GM10248 (cell line): Measurements from ENCODE around the gene SMAD3.

Experiments used
- CTCF ChIA-PET: fragments of 300-600 bp; sonication (Branson Sonifier 250); formaldehyde crosslinking; extraction: SDS; loops from one replicate; lab custom pipeline; 2021; ENCODE audit warnings: antibody characterized with exemption; lab: Yijun Ruan, JAX
- POLR2A ChIA-PET: fragments of 350-650 bp; sonication (Branson Sonifier 250); formaldehyde crosslinking; extraction: SDS; loops from one replicate; lab custom pipeline; 2020; ENCODE audit warnings: antibody characterized with exemption; lab: Yijun Ruan, JAX
- DNase-seq: peaks from one replicate; pipeline ENCODE4 v3.0.0; 2012; ENCODE audit errors: extremely low spot score
- CTCF ChIP-seq: IDR thresholded peaks from 2 replicates; pipeline ENCODE4 v1.5.1; 2012; ENCODE audit warnings: mild to moderate bottlenecking, low read depth; ENCODE audit errors: extremely low read depth, missing control alignments, control extremely low read depth

Gene SMAD3

GRCh38 chr15:67100124-67100791 is 34.9 kb downstream of the SMAD3 start:
- ChIA-PET POLR2A (interaction anchor here (1.1 to 1.9 kb wide), 6 partner anchors 9 to 23 kb away, joined by 3 to 15 read pairs (median 6); no protein-coding TSS in a partner anchor), CTCF (interaction anchor here (1.2 to 3.7 kb wide), 10 partner anchors 9 to 31 kb away, joined by 3 to 22 read pairs (median 8); no protein-coding TSS in a partner anchor)
- no peak for TF ChIP-seq CTCF
- no peak for DNase-seq

DNA sequence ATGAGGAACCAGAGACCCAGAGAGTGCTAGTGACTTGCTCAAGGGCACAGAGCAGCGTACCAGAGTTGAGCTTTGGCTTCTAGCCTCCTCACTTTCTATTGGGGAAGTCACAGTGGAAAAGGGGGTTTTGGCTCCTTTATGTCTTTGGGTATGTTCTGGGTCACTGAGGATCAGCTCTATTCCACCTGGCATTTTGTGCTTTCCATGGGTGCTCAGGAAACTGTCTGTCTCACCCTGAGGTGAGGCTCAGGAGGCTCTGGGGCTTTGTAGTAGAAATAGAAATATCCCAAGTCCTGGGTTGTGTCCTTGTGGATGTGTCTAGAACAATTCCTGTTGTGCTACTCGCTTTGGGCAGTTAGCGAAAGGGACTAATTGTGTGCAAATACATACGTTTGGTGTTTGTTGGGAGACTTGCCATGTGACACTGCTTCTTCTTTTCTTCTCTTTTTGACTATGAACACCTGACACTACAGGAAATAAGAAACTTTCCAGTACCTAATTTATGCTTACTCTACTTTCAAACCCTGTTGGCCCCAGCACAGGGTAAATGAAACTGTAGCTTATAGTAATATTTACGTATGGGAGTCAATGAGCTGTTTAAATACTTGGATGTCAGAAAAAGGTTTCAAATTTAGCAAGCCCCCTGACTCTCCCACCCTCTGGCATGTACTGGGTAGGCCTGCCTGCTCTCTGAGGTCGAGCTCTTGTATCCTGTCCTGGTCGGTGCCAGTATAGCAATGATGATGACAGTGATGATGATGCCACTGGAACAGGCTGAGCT is 35.6 kb downstream of the SMAD3 start:
- no peak for TF ChIP-seq CTCF
- CTCF ChIA-PET: interaction anchor here (0.9 to 3.7 kb wide), 13 partner anchors 10 to 155 kb away, joined by 3 to 22 read pairs (median 7); partner anchors contain the start of gene SMAD3
- peak; percentile 65 for DNase-seq
- POLR2A ChIA-PET: interaction anchor here (0.9 to 1.9 kb wide), 9 partner anchors 9 to 40 kb away, joined by 3 to 15 read pairs (median 3); no protein-coding TSS in a partner anchor

DNA sequence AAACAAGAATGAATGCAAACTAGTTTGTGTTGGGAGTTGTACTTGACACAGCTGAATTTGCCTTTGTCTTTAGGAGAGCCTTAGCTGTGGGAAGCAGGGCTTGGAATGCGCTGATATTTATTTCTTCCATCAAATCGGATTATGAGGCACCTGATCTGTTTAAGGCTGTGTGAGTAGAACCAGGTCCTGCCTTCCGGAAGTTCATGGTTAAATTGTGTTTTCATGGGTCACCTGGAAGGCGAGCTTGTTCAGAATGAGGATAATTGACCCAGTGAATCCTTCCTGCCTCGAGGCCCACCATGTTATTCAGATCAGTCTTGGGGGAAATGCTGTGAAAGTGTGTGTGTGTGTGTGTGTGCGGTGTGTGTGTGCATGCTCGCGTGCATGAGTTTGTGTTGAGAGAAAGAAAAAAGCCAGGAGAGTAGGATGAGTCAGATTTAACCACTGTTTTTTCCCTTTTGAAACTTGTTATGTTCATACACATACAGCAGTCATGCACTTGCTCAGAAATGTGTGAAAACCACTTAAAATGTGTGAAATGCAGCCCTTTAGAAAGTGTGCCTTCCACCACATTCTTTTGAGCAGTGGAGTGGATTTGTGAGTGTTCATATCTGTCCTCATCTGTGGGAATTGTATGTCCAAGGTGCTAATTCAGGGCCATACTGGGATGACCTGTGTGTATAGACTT is 36.7 kb downstream of the SMAD3 start:
- no peak for TF ChIP-seq CTCF
- ChIA-PET POLR2A (interaction anchor here (1.0 to 1.9 kb wide), 7 partner anchors 8 to 36 kb away, joined by 3 to 15 read pairs (median 6); no protein-coding TSS in a partner anchor), CTCF (interaction anchor here (0.9 to 3.7 kb wide), 13 partner anchors 11 to 156 kb away, joined by 3 to 22 read pairs (median 7); partner anchors contain the start of gene SMAD3)
- DNase-seq: peak; percentile 65

DNA sequence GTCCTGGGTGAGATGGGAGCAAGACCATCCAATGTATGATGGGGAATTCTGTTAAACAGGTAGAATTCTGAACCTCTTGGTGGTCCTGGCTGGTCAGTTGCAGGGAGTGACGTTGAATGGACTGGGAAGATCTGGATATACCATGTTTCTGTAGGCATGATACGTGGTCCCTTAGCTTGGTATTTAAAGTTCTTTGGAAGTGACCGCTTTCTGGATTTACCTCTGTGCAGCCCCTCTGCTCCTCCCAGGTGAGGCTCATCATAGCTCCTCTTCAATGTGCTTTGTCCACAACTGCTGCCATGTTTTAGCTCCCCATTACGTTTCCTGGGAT is 37.2 kb downstream of the SMAD3 start:
- TF ChIP-seq CTCF: no peak
- POLR2A ChIA-PET: no interaction called here
- CTCF ChIA-PET: interaction anchor here (1.1 to 3.7 kb wide), 9 partner anchors 11 to 46 kb away, joined by 3 to 22 read pairs (median 5); partner anchors contain the start of gene SMAD3
- no peak for DNase-seq

DNA sequence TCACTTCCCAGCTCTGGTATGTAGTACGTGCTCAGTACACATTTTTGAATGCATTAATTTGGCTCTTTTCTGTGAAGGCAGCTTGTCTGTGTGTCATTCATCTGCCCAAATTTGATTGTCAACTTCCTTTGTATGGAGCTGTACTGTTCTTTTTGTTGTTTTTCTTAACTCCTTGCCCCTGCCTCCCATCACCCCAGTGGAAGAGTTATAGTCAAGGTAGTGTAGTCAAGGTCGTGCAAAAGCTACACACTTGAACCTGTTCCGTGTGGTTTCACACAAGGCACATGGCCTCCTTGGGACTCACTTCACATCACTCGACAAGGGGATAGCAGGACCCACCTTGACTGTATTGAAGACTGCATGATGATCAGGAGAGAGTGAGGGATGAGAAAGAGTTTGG is 37.6 kb downstream of the SMAD3 start:
- TF ChIP-seq CTCF: no peak
- ChIA-PET CTCF (interaction anchor here (1.0 to 3.7 kb wide), 8 partner anchors 11 to 45 kb away, joined by 3 to 22 read pairs (median 4); no protein-coding TSS in a partner anchor), POLR2A (no interaction called here)
- DNase-seq: no peak

DNA sequence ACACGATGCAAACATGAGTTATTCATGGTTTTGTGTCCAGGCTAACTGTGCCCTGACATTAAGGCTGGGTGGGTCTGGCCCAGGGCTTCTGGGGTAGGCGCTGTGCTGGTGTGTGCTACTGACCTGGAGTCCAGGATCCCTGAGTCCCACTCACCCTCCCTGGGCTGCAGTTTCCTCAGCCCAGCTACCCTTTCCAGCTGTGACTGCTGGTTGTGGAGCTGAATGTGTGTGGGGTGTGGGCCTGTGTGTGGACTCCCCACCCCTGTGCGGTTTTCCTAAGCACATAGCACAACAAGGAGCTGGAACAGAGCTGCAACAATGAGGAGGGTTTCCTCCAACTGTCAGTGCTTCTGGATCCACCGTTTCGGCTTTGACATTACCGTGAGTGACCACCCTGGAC is 38.0 kb downstream of the SMAD3 start:
- POLR2A ChIA-PET: no interaction called here
- TF ChIP-seq CTCF: no peak
- no peak for DNase-seq
- CTCF ChIA-PET: interaction anchor here (1.0 to 3.7 kb wide), 5 partner anchors 12 to 45 kb away, joined by 3 to 22 read pairs (median 3); no protein-coding TSS in a partner anchor
